Activated naive CD8-positive, alpha-beta T cell treated with anti-CD3 and anti-CD28 coated beads, Interleukin-2, amount 10 ng/mL, durations not matched to agents 7 days and 5 days (primary cell): Measurements from ENCODE around the gene GRIK5. TPM values are rescaled to one million over a fixed set of nuclear protein-coding genes. Genes with fewer than 3 reads are reported as not detected.

ENCODE experiments used
- ATAC-seq: fragments of 150-1000 bp; cut with Tn5 transposase; one replicate; pipeline ENCODE4 v1.10.0; 2021; ENCODE audit warnings: low read depth, moderate library complexity
- POLR2A ChIA-PET: fragments of 350-600 bp; sonication (Branson Sonifier 250); formaldehyde crosslinking; loops from one replicate; lab custom pipeline; 2021; ENCODE audit warnings: antibody characterized with exemption; lab: Charles Lee
- DNase-seq: peaks from one replicate; pipeline ENCODE4 v3.0.0; 2021
- H3K27ac Mint-ChIP-seq: one replicate; pipeline ENCODE4 v1.8.0; 2022; ENCODE audit warnings: mild to moderate bottlenecking, mixed read lengths
- H3K27me3 Mint-ChIP-seq: one replicate; pipeline ENCODE4 v1.8.0; 2022; ENCODE audit warnings: mild to moderate bottlenecking, moderate library complexity, mixed read lengths
- H3K36me3 Mint-ChIP-seq: one replicate; pipeline ENCODE4 v1.8.0; 2021; ENCODE audit warnings: mild to moderate bottlenecking, mixed read lengths
- H3K4me1 Mint-ChIP-seq: one replicate; pipeline ENCODE4 v1.8.0; 2021; ENCODE audit warnings: mixed read lengths
- H3K4me3 Mint-ChIP-seq: one replicate; pipeline ENCODE4 v1.8.0; 2022; ENCODE audit warnings: mild to moderate bottlenecking, moderate library complexity, mixed read lengths
- H3K9me3 Mint-ChIP-seq: one replicate; pipeline ENCODE4 v1.8.0; 2021; ENCODE audit warnings: mixed read lengths
- total RNA-seq, 2 experiments: library from RNA; stranded (reverse); gene quantifications; one replicate each; pipeline ENCODE4 v1.2.3, GENCODE V29; 2021

The GRIK5 gene
- total RNA-seq, 2 experiments from 2014 or later: 0.44 to 0.79 TPM

DNA sequence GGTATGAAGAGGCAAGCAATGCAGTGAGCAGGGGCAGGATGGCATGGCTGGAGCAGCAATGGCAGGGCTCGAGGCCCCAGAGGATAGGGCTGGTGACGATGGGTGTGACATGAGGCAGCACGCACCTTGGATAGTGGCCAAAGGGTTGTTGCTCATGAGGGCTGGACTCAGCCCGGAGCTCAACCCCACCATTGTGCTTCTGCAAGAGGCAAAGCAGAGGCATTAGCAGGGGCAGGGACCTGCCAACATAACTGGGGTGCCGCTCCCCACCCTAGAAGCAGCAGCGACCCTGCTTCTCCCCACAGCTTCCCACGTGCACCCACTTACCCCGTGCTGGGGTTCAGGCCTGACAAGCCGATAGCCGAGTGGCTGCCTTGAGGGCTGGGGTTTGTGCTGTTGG lies 21.7 kb upstream of the GRIK5 start:
- no peak overlapping the region for H3K4me3 Mint-ChIP-seq
- no peak for ATAC-seq
- no peaks in the 10 kb centered on the region for H3K27me3 Mint-ChIP-seq
- H3K9me3 Mint-ChIP-seq: no peaks in the 10 kb centered on the region
- no peak for DNase-seq
- H3K36me3 Mint-ChIP-seq: peaks cover 6% of the 10 kb centered on the region
- peaks cover 31% of the 10 kb centered on the region for H3K4me1 Mint-ChIP-seq
- POLR2A ChIA-PET: no interaction called here
- H3K27ac Mint-ChIP-seq: no peak overlapping the region

DNA sequence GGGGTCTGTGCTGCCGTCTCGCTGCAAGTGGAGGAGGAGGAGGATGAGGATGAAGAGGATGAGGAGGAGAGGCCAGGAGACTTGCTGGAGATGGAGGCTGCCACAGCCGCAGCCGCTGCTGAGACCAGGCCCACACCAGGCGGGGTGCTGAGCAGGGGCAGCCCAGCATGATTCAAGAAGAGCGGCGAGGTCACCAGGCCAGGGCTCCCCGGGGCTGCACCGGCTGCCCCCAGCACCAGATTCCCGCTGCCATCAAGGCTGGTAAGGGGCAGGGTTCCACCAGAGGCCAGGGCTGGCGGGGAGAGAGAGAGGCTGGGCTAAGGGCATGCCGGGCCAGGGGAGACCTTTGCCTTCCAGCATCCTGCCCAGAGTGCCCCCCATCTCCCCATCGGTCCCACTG lies 21.3 kb upstream of the GRIK5 start:
- Mint-ChIP-seq H3K9me3 (no peaks in the 10 kb centered on the region), H3K27ac (peak overlapping the region; percentile 66), H3K27me3 (no peaks in the 10 kb centered on the region), H3K4me3 (no peak overlapping the region), H3K4me1 (peaks cover 31% of the 10 kb centered on the region), H3K36me3 (peaks cover 6% of the 10 kb centered on the region)
- DNase-seq (no peak), ATAC-seq (no peak)
- POLR2A ChIA-PET: interaction anchor here (0.6 kb wide), 2 partner anchors 96 to 321 kb away, joined by 3 read pairs; no protein-coding TSS in a partner anchor

DNA sequence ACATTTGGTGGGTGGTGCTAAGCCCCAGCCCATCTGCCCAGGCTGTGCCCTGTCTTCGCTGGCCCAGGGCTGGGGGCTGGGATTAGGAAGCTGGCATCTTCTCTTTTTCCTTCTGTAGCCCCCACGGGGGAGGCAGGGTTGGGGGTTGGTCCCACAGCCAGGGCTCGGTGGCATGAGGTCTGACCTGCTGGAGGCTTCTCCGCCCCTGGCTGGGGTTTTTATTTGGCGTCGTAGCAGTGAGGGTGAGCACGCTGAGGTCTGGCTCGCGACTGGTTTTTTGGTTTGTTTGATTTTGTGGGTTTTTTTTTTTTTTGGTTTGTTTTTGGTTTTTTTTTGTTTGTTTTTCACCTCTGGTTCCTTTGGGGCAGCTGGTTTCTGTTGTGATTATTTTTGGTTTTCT lies 20.7 kb upstream of the GRIK5 start:
- Mint-ChIP-seq H3K9me3 (no peaks in the 10 kb centered on the region), H3K27ac (peak overlapping the region; percentile 66), H3K36me3 (peaks cover 6% of the 10 kb centered on the region), H3K4me3 (peak overlapping the region; percentile 10), H3K4me1 (peaks cover 31% of the 10 kb centered on the region), H3K27me3 (no peaks in the 10 kb centered on the region)
- POLR2A ChIA-PET: interaction anchor here (0.6 to 0.7 kb wide), 5 partner anchors 95 to 350 kb away, joined by 3 to 5 read pairs (median 3); no protein-coding TSS in a partner anchor
- DNase-seq: no peak
- ATAC-seq: peak; percentile 34

DNA sequence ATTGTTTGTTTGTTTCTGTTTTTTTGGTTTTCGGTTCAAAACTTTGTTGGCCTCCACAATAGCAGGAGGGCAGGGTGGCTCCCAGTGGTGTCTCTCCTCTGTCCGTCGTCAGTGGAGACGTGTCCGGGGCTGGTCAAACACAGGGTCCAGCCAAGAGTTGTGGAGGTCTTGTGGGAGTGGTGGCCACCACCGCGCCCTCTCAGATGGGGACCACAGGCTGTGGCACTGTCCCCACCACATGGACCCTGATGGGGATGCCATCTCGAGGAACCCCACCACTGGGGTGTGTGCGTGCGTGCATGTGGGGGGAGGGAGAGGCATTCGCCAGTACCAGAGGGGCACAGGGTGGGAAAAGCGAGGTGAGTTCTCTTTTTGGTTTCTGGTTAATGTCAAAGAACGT lies 19.8 kb upstream of the GRIK5 start:
- H3K4me1 Mint-ChIP-seq: peaks cover 31% of the 10 kb centered on the region
- POLR2A ChIA-PET: no interaction called here
- DNase-seq (no peak), ATAC-seq (no peak)
- H3K27me3 Mint-ChIP-seq: no peaks in the 10 kb centered on the region
- H3K4me3 Mint-ChIP-seq: peak overlapping the region; percentile 10
- peaks cover 4% of the 10 kb centered on the region for H3K36me3 Mint-ChIP-seq
- H3K9me3 Mint-ChIP-seq: no peaks in the 10 kb centered on the region
- no peak overlapping the region for H3K27ac Mint-ChIP-seq

DNA sequence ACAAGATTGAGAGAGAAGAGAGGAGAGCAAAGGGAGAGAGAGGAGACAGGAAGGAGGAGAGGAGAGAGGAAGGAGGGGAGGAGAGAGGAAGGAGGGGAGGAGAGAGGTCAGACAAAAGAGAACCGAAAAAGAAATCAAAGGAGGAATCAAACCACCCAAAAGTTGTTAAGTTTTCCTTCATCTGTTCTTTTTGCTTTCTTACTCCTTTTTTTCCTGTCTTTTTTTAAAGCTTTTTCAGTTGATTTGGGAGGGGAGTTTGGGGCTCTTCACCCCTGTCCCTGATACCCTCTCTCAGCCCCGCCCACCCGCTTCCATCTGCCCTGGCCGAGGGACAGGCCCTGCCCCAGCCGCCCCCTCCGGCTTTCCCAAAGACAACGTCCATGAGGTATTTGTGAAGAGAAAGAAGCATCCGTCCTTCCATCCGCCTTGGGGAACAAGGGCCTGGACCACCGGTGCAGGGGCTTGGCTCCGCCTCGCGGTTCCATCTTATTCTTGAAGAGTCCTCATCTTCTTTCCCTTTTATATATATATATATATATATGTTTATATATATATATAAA lies 19.3 kb upstream of the GRIK5 start:
- Mint-ChIP-seq H3K4me1 (peaks cover 30% of the 10 kb centered on the region), H3K4me3 (peak overlapping the region; percentile 67), H3K27me3 (no peaks in the 10 kb centered on the region), H3K27ac (peak overlapping the region; percentile 44), H3K36me3 (peaks cover 3% of the 10 kb centered on the region), H3K9me3 (no peaks in the 10 kb centered on the region)
- ATAC-seq (no peak), DNase-seq (no peak)
- POLR2A ChIA-PET: no interaction called here

DNA sequence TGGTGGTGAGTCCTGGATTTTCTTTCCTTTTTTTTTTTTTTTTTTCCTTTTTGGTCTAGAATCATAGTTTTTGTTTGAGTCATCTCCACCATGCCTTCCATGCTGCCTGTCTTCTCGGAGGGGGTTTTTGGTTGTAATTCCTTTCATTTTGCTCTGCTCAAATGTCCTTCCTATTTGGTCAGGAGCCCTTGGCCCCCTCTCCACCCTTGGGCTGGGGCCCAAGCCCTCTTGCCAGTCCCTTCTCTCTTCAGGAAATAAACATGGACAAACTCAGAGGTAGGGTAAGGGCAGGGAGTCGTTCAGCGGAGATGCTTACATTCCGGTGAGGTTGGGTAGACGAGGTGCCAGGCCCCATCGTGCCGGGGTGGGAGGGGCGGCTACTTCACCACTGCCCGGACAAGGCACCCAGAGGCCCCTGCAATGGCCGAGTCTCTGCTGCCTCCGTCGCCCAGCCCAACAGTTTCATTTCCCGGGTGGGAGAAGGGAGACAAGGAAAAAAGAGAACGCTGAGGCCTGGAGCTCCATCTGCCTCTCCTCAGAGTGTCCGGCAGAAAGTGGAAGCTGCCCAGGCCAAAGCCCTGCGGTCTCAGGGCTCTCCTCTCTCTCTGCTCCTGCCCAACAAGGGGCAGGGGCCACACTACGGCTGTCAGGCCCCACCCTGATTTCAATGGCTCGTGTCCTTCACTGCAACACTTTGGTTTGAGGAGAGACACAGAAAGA lies 18.6 kb upstream of the GRIK5 start:
- no peaks in the 10 kb centered on the region for H3K9me3 Mint-ChIP-seq
- H3K4me3 Mint-ChIP-seq: peak overlapping the region; percentile 67
- peaks cover 30% of the 10 kb centered on the region for H3K4me1 Mint-ChIP-seq
- H3K27me3 Mint-ChIP-seq: no peaks in the 10 kb centered on the region
- peak overlapping the region; percentile 44 for H3K27ac Mint-ChIP-seq
- no peak for DNase-seq
- H3K36me3 Mint-ChIP-seq: peaks cover 5% of the 10 kb centered on the region
- ATAC-seq: no peak
- POLR2A ChIA-PET: no interaction called here

DNA sequence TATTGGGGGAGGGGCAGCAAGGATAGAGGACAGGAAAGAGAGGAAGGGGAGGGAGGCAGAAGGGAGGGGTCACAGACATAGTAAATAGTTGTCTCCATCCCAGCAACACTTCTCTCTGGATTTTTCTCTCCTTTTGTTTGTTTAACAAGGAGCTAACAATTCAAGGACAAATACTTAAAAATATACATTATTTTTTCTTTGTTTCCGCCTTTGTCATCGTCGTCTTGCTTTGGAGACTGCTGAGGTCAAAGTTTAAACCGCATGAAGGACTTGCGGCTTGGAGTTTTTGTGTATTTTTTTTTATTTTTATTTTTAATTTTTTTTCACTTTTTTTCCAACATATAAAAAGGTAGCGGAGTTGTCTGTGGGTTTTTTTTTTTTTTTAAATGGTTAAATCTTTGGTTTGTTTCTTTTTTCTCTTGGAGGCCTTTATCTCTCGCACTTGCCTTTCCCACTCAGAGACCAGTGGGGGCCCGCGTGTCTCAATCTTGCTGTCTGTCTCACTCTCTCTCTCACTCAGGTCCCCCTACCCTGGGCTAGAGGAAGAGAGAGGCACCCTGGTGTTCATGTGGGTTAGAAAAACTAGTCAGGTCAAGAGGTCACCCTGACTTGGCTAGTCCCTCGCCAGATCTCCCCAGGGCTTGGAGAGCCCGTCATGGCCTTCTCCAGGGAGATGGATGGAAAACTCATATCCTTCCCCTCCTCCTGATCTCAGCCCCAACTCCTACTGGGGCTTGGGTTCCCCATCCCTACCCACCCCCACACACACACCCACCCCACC lies 17.0 kb upstream of the GRIK5 start:
- H3K36me3 Mint-ChIP-seq: peaks cover 3% of the 10 kb centered on the region
- DNase-seq: no peak
- peaks cover 27% of the 10 kb centered on the region for H3K4me1 Mint-ChIP-seq
- no peaks in the 10 kb centered on the region for H3K9me3 Mint-ChIP-seq
- H3K27me3 Mint-ChIP-seq: no peaks in the 10 kb centered on the region
- ATAC-seq: no peak
- POLR2A ChIA-PET: no interaction called here
- no peak overlapping the region for H3K27ac Mint-ChIP-seq
- H3K4me3 Mint-ChIP-seq: no peak overlapping the region

DNA sequence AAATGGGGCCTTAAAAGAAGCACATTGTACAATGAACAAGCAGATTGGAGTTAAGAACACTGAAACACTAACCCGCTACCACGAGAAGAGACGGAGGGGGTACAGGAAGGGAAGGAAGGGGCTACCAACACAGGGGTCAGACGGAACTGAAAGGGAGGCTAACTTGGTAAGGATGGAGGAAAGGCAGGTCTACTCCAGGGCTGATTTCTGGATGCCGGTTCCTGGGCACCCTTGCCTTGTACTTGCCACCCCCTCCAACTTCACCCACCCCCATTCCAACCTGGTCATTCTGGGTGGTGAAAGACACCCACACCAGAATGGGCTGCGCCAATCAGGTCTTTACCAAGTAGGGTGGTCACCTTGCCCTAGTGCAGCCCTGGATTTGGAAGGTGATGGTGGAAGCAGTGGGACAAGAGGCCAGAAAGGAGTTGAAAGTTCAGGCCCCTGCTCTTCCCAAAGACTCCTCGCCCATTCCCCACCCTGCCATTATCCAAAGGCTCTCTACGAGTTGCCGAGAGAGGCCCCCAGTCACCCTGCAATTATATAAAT lies 16.3 kb upstream of the GRIK5 start:
- DNase-seq (no peak), ATAC-seq (no peak)
- Mint-ChIP-seq H3K27ac (no peak overlapping the region), H3K36me3 (peaks cover 10% of the 10 kb centered on the region), H3K4me3 (no peak overlapping the region), H3K4me1 (peaks cover 33% of the 10 kb centered on the region), H3K9me3 (no peaks in the 10 kb centered on the region), H3K27me3 (no peaks in the 10 kb centered on the region)
- POLR2A ChIA-PET: interaction anchor here (0.6 kb wide), 1 partner anchor 845 kb away, joined by 4 read pairs; no protein-coding TSS in a partner anchor

DNA sequence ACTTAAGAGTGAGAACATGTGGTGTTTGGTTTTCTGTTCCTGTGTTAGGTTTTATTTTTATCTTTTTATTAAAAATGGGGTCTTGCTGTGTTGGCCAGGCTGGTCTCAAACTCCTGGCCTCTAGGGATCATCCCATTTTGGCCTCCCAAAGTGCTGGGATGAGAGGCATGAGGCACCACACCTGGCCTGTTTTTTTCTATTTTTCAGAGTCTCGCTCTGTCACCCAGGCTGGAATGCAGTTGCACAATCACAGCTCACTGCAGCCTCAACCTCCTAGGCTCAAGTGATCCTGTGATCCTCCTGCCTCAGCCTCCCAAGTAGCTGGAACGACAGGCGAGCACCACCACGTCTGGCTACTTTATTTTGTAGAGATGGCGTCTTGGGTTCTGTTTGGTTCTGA lies 13.5 kb upstream of the GRIK5 start:
- peaks cover 13% of the 10 kb centered on the region for H3K4me1 Mint-ChIP-seq
- no peak overlapping the region for H3K4me3 Mint-ChIP-seq
- H3K36me3 Mint-ChIP-seq: peaks cover 12% of the 10 kb centered on the region
- H3K27ac Mint-ChIP-seq: no peak overlapping the region
- POLR2A ChIA-PET: no interaction called here
- no peak for DNase-seq
- ATAC-seq: no peak
- no peaks in the 10 kb centered on the region for H3K27me3 Mint-ChIP-seq
- H3K9me3 Mint-ChIP-seq: no peaks in the 10 kb centered on the region

DNA sequence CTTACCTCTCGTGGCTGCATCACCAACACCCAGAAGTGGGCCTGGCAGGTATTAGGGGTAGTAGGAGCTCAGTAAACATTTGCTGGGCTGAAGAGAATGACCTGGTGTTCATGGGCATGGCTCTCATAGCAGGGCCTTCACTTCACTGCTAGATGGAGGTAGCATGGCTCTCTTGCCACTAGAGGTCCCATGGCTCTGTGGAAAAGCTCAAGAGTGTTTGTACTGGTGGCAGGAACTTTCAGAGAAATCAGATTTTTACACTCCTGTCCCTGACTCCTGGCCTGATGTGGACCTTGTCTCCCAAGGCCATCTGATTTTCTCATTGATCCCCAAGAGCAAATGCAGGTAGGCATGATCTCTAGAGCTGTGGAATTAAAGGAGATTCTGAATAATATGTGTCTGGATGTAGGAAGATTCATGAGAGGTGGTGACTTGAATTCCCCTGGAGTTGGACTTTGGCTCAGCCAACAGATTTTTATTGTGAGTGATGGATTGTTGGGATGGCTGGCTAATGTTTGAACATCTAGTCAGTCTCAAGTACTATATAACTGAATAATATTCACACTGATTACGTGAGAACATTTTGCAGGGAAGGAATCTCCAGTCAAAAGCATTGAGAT lies 11.7 kb upstream of the GRIK5 start:
- Mint-ChIP-seq H3K36me3 (peaks cover 14% of the 10 kb centered on the region), H3K4me3 (no peak overlapping the region)
- POLR2A ChIA-PET: no interaction called here

DNA sequence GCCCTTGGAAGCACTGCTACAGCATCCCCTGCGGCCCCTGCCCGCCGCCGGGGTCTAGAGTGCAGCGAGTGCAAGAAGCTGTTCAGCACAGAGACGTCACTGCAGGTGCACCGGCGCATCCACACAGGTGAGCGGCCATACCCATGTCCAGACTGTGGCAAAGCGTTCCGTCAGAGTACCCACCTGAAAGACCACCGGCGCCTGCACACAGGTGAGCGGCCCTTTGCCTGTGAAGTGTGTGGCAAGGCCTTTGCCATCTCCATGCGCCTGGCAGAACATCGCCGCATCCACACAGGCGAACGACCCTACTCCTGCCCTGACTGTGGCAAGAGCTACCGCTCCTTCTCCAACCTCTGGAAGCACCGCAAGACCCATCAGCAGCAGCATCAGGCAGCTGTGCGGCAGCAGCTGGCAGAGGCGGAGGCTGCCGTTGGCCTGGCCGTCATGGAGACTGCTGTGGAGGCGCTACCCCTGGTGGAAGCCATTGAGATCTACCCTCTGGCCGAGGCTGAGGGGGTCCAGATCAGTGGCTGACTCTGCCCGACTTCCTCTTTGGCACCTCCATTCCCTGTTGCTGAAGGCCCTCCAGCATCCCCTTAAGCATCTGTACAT lies 10.9 kb upstream of the GRIK5 start:
- DNase-seq (no peak), ATAC-seq (no peak)
- no peaks in the 10 kb centered on the region for H3K9me3 Mint-ChIP-seq
- POLR2A ChIA-PET: no interaction called here
- no peaks in the 10 kb centered on the region for H3K27me3 Mint-ChIP-seq
- no peak overlapping the region for H3K27ac Mint-ChIP-seq
- H3K4me1 Mint-ChIP-seq: peaks cover 30% of the 10 kb centered on the region
- H3K36me3 Mint-ChIP-seq: peaks cover 15% of the 10 kb centered on the region
- H3K4me3 Mint-ChIP-seq: no peak overlapping the region

More for the DNA sequence above, 11.7 kb upstream of the GRIK5 start:
- Mint-ChIP-seq H3K27me3 (no peaks in the 10 kb centered on the region), H3K4me1 (peaks cover 28% of the 10 kb centered on the region), H3K9me3 (no peaks in the 10 kb centered on the region), H3K27ac (peak overlapping the region; percentile 47)
- peak; percentile 35 for ATAC-seq
- DNase-seq: no peak

DNA sequence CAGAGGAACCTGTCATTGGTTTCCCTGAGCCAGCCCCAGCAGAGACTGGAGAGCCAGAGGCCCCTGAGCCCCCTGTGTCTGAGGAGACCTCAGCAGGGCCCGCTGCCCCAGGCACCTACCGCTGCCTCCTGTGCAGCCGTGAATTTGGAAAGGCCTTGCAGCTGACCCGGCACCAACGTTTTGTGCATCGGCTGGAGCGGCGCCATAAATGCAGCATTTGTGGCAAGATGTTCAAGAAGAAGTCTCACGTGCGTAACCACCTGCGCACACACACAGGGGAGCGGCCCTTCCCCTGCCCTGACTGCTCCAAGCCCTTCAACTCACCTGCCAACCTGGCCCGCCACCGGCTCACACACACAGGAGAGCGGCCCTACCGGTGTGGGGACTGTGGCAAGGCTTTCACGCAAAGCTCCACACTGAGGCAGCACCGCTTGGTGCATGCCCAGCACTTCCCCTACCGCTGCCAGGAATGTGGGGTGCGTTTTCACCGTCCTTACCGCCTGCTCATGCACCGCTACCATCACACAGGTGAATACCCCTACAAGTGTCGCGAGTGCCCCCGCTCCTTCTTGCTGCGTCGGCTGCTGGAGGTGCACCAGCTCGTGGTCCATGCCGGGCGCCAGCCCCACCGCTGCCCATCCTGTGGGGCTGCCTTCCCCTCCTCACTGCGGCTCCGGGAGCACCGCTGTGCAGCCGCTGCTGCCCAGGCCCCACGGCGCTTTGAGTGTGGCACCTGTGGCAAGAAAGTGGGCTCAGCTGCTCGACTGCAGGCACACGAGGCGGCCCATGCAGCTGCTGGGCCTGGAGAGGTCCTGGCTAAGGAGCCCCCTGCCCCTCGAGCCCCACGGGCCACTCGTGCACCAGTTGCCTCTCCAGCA lies 10.1 kb upstream of the GRIK5 start:
- H3K27me3 Mint-ChIP-seq: no peaks in the 10 kb centered on the region
- DNase-seq: no peak
- peaks cover 33% of the 10 kb centered on the region for H3K4me1 Mint-ChIP-seq
- H3K9me3 Mint-ChIP-seq: no peaks in the 10 kb centered on the region
- H3K36me3 Mint-ChIP-seq: peaks cover 18% of the 10 kb centered on the region
- ATAC-seq: no peak
- H3K27ac Mint-ChIP-seq: no peak overlapping the region
- H3K4me3 Mint-ChIP-seq: no peak overlapping the region
- POLR2A ChIA-PET: no interaction called here
